OCI-LY3 (cell line): ENCODE data around the gene EMILIN1.

Experiments
- EZH2phosphoT487 ChIP-seq: fragments of 200-600 bp; shearing (Covaris generic); IDR thresholded peaks from 2 replicates; pipeline ENCODE4 v1.6.1; 2018; ENCODE audit warnings: antibody characterized with exemption, mixed run types, low read depth
- TF ChIP-seq, protein P1 (sequence below): fragments of 200-600, 300-600 bp; sonication (generic); IDR thresholded peaks from 2 replicates; pipeline ENCODE4 v1.5.1; 2014; ENCODE audit warnings: antibody characterized with exemption, low read length, low read depth

DNA sequence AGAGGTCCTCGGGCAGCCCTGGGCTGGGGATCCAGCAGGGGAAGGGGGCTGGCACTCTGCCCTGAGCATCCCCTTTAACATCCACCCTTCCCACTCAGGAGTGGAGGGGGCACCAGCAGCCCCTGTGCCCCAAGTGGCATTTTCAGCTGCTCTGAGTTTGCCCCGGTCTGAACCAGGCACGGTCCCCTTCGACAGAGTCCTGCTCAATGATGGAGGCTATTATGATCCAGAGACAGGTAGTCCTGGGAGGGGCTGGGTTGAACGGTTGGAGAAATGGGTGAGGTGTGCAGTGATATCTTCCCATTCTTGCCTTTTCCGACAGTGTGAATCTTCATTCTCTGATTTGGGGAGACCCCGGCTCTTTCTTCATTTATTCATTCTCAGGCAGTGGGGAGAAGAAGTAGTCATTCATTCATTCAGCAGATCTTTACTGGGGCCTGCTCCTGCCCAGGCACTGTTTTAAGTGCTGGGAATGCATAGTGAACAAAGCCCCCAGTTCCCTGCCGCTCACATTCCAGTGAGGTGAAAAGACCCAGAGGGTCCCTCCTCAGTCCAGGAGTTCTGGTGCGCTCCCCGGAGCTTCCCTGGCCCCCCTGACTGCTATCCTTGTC lies 6.8 kb downstream of the EMILIN1 start:
- TF ChIP-seq, protein P1, sequence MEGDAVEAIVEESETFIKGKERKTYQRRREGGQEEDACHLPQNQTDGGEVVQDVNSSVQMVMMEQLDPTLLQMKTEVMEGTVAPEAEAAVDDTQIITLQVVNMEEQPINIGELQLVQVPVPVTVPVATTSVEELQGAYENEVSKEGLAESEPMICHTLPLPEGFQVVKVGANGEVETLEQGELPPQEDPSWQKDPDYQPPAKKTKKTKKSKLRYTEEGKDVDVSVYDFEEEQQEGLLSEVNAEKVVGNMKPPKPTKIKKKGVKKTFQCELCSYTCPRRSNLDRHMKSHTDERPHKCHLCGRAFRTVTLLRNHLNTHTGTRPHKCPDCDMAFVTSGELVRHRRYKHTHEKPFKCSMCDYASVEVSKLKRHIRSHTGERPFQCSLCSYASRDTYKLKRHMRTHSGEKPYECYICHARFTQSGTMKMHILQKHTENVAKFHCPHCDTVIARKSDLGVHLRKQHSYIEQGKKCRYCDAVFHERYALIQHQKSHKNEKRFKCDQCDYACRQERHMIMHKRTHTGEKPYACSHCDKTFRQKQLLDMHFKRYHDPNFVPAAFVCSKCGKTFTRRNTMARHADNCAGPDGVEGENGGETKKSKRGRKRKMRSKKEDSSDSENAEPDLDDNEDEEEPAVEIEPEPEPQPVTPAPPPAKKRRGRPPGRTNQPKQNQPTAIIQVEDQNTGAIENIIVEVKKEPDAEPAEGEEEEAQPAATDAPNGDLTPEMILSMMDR = no peak
- no peak for TF ChIP-seq EZH2phosphoT487
